Measurements from ENCODE around the gene PRKCG.

GRCh38 chr19:53896682-53897081 lies 14.7 kb downstream of the PRKCG start:
- TF ChIP-seq, protein P1, sequence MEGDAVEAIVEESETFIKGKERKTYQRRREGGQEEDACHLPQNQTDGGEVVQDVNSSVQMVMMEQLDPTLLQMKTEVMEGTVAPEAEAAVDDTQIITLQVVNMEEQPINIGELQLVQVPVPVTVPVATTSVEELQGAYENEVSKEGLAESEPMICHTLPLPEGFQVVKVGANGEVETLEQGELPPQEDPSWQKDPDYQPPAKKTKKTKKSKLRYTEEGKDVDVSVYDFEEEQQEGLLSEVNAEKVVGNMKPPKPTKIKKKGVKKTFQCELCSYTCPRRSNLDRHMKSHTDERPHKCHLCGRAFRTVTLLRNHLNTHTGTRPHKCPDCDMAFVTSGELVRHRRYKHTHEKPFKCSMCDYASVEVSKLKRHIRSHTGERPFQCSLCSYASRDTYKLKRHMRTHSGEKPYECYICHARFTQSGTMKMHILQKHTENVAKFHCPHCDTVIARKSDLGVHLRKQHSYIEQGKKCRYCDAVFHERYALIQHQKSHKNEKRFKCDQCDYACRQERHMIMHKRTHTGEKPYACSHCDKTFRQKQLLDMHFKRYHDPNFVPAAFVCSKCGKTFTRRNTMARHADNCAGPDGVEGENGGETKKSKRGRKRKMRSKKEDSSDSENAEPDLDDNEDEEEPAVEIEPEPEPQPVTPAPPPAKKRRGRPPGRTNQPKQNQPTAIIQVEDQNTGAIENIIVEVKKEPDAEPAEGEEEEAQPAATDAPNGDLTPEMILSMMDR (IDR thresholded peaks at IDR 0.05; ENCODE audit: low read length) = no peak
- no peak for TF ChIP-seq EZH2 (IDR thresholded peaks at IDR 0.05; ENCODE audit: borderline replicate concordance, low read length)
